ENCODE results near the gene NINL.

DNA sequence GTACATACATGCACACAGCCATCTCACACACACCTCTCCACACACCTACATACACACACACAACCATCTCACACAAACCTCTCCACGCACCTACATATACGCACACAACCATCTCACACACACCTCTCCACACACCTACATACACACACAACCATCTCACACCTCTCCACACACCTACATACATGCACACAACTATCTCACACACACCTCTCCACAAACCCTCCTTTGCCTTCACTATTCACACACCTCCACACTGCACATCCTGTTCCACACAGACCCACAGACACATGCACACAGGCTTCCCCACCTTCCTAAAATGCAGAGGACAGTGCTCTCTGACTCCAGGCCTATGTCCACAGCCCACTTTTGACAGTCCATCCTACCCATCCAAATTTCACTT, 16.3 kb upstream of the NINL start:
- TF ChIP-seq, protein P1, sequence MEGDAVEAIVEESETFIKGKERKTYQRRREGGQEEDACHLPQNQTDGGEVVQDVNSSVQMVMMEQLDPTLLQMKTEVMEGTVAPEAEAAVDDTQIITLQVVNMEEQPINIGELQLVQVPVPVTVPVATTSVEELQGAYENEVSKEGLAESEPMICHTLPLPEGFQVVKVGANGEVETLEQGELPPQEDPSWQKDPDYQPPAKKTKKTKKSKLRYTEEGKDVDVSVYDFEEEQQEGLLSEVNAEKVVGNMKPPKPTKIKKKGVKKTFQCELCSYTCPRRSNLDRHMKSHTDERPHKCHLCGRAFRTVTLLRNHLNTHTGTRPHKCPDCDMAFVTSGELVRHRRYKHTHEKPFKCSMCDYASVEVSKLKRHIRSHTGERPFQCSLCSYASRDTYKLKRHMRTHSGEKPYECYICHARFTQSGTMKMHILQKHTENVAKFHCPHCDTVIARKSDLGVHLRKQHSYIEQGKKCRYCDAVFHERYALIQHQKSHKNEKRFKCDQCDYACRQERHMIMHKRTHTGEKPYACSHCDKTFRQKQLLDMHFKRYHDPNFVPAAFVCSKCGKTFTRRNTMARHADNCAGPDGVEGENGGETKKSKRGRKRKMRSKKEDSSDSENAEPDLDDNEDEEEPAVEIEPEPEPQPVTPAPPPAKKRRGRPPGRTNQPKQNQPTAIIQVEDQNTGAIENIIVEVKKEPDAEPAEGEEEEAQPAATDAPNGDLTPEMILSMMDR (conservative IDR thresholded peaks at IDR 0.05 in 1 of 2, IDR thresholded peaks at IDR 0.05 in 1 of 2; ENCODE audit: extremely low read depth in 1 of 2, insufficient read depth in 1 of 2, low read depth in 1 of 2, low read length in 2 of 2), result no peak
- TF ChIP-seq EZH2 (IDR thresholded peaks at IDR 0.05; ENCODE audit: borderline replicate concordance, low read length), result no peak
